PFSK-1 (cell line): ENCODE results near the gene CD37.

Source experiments
- FOXP2 ChIP-seq: optimal IDR thresholded peaks from 2 replicates; pipeline ENCODE3; 2011; ENCODE audit warnings: borderline replicate concordance, control low read depth, inconsistent platforms; ENCODE audit not compliant: insufficient read depth; ENCODE audit errors: extremely low read length, extremely low read depth
- POLR2AphosphoS5 ChIP-seq: IDR thresholded peaks from 2 replicates; pipeline ENCODE4 v1.6.1; 2012; ENCODE audit warnings: low read depth, mild to moderate bottlenecking, control low read depth, low read length, moderate library complexity
- SIN3A ChIP-seq: IDR thresholded peaks from 2 replicates; pipeline ENCODE4 v1.6.1; 2012; ENCODE audit warnings: mild to moderate bottlenecking, low read length, moderate library complexity, borderline replicate concordance; ENCODE audit not compliant: insufficient read depth
- TAF1 ChIP-seq: IDR thresholded peaks from 2 replicates; pipeline ENCODE4 v1.6.1; 2012; ENCODE audit warnings: low read length, control low read depth, borderline replicate concordance; ENCODE audit not compliant: insufficient read depth
- TF ChIP-seq, protein P1 (sequence below), 2 experiments: IDR thresholded peaks; 2 replicates each; pipeline versions ENCODE4 v1.6.1 to v1.8.0; 2011 to 2012; ENCODE audit warnings: low read depth in 2 of 2, low read length in 2 of 2, control low read depth in 1 of 2, inconsistent platforms in 1 of 2, mild to moderate bottlenecking in 1 of 2, moderate library complexity in 1 of 2; ENCODE audit not compliant: insufficient read depth in 1 of 2

The CD37 gene

DNA sequence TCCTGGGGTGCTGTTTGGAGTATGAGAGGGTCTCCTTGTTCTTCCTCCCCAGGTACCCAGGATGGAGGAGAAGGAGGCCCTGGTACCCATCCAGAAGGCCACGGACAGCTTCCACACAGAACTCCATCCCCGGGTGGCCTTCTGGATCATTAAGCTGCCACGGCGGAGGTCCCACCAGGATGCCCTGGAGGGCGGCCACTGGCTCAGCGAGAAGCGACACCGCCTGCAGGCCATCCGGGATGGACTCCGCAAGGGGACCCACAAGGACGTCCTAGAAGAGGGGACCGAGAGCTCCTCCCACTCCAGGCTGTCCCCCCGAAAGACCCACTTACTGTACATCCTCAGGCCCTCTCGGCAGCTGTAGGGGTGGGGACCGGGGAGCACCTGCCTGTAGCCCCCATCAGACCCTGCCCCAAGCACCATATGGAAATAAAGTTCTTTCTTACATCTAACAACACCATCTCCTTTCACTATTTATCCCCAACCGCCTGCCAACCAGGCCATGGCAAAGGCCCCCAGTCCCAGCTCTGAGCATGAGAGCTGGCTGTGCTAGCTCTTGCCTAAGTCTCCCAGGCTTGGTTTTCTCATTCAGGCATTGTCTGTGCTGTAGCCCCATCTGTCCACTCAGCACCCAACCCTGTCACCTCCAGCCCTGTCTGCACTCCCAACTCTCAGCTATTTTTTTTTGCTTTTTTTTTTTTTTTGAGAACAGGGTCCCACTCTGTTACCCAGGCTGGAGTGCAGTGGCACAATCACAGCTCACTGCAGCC lies 39.6 kb downstream of the CD37 start:
- no peak for TF ChIP-seq POLR2AphosphoS5
- no peak for TF ChIP-seq TAF1
- TF ChIP-seq SIN3A = no peak
- no peak for TF ChIP-seq FOXP2

DNA sequence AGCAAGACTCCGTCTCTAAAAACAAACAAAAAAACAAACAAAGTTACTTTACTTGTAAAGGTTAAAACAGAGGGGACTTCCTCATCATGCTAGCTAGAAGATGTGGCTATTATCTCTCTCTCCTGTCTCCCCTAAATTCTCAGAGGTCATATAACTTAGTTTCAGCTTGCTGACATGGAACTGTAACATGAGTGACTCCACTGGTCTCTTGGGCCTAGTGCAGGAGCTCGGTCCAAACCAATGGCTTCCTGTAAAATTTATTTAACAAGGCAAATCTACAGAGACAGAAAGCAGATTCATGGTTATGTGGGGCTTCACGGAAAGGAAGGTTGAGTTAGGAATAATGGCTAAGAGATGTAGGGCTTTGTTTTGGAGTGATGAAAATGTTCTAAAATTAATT lies 43.3 kb downstream of the CD37 start:
- no peak for TF ChIP-seq SIN3A
- no peak for TF ChIP-seq FOXP2
- TF ChIP-seq TAF1 = no peak
- TF ChIP-seq, protein P1, sequence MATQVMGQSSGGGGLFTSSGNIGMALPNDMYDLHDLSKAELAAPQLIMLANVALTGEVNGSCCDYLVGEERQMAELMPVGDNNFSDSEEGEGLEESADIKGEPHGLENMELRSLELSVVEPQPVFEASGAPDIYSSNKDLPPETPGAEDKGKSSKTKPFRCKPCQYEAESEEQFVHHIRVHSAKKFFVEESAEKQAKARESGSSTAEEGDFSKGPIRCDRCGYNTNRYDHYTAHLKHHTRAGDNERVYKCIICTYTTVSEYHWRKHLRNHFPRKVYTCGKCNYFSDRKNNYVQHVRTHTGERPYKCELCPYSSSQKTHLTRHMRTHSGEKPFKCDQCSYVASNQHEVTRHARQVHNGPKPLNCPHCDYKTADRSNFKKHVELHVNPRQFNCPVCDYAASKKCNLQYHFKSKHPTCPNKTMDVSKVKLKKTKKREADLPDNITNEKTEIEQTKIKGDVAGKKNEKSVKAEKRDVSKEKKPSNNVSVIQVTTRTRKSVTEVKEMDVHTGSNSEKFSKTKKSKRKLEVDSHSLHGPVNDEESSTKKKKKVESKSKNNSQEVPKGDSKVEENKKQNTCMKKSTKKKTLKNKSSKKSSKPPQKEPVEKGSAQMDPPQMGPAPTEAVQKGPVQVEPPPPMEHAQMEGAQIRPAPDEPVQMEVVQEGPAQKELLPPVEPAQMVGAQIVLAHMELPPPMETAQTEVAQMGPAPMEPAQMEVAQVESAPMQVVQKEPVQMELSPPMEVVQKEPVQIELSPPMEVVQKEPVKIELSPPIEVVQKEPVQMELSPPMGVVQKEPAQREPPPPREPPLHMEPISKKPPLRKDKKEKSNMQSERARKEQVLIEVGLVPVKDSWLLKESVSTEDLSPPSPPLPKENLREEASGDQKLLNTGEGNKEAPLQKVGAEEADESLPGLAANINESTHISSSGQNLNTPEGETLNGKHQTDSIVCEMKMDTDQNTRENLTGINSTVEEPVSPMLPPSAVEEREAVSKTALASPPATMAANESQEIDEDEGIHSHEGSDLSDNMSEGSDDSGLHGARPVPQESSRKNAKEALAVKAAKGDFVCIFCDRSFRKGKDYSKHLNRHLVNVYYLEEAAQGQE (IDR thresholded peaks at IDR 0.05; ENCODE audit: insufficient read depth in 1 of 2, low read depth in 2 of 2, low read length in 2 of 2) = no peak

DNA sequence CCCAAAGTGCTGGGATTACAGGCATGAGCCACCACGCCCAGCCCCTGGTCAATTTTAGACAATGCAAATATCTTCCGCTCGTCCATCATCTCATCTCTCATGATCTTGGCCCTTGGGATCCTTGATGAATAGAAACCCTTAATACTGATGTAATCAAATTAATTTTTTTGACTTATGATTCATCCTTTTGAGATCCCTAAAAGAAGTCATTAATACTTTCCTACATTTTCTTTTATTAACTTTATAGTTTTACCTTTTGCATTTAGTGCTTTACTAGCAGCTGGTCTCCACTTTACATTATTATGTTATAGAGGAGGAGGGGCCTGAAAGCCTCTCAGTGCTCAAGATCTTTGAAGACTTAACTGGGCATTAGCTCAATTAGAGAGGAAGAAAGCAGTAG lies 45.2 kb downstream of the CD37 start:
- TF ChIP-seq POLR2AphosphoS5 (no peak), TAF1 (no peak), FOXP2 (no peak), SIN3A (no peak)
- TF ChIP-seq, protein P1 (IDR thresholded peaks at IDR 0.05; ENCODE audit: insufficient read depth in 1 of 2, low read depth in 2 of 2, low read length in 2 of 2) = no peak

DNA sequence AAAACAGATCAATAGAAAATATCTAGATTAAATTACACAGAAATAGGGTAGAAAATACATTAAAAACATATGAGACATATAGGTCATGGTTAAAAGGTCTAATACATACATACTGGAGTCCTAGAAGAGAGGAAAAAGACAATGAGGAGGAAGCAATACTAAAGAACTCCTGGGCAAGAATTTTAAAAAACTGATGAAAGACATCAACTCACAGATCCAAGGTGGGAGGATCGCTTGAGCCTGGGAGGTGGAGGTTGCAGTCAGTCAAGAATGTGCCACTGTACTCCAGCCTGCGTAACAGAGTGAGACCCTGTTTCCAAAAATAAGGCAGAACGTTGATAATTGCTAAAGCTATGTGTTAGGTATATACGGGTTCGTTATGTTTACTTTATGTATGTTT lies 47.4 kb downstream of the CD37 start:
- TF ChIP-seq TAF1 = no peak

DNA sequence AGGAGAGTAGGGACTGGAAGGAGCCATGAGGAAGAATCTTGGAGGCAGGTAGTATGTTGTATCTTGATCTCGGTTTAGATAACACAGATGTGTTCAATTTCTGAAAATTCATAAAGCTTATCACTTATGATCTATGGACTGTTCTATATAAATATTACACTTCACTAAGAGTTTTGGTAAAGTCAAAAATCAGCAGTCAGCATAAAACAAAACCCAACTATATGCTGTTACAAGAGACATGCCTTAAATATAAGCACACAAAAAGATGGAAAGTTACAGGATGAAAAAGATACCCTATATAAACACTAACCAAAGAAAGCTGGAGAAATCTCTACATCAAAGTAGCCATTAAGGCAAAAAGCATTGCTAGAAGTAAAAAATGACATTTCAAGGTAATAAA lies 48.4 kb downstream of the CD37 start:
- no peak for TF ChIP-seq FOXP2
- no peak for TF ChIP-seq SIN3A

DNA sequence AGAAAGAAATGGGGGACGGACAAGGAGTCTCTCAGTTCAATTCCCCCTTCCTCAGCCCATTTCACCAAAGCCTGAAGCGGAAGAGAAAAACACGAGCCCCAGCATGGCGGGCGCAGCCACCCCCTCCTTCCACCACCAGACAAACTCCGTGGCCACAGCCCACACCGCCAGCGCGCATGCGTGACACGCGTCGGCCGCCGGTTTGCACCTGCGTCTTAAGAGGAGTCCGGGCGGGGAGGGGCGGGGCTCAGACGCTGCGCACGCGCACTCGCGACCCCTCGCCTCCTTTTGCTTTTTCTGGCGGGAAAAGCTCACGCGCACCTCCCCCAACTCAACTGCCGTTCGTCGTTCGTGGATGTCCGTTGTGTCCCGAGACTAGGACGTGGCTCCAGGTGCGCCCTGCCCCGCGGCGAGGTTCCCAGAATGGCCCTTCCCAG lies 52.7 kb downstream of the CD37 start, which contains the start of gene KASH5:
Gene KASH5 (plus strand): TSS at position 314 of the 437 bp plus-strand sequence. CDS start 2,635 bp downstream, outside the sequence.
- TF ChIP-seq FOXP2 = no peak
- no peak for TF ChIP-seq TAF1

DNA sequence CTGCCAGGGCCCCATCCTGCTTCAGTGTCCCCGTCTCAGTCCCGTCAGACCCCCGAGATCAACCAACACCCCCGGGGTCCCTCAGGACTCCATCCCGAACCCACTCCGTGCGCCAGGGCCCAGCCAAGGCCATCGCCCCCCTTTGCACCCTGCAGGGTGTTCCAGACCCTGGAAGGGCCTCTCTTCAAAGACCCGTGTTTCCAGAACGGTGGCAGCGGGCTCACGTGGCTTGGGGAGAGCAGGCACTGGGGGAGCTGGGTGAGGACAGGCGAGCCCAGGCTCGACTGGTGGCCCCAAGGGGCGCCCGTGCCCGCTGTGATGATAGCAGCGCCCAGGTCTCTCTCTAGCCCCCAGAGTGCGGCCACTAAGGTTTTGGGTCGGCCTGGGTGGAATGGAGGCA lies 54.2 kb downstream of the CD37 start:
- TF ChIP-seq SIN3A = no peak
- no peak for TF ChIP-seq FOXP2
- TF ChIP-seq, protein P1 (IDR thresholded peaks at IDR 0.05; ENCODE audit: insufficient read depth in 1 of 2, low read depth in 2 of 2, low read length in 2 of 2) = no peak
- no peak for TF ChIP-seq TAF1
- TF ChIP-seq POLR2AphosphoS5 = no peak
